Lower lobe of right lung (tissue), 2 donors: ENCODE measurements around the gene OLA1. TPM values are rescaled to one million over a fixed set of nuclear protein-coding genes. Genes with fewer than 3 reads are reported as not detected.
A peak's percentile ranks its signal among the peaks of the same experiment; 100 is the strongest.

Experiments used
- ATAC-seq, 2 donors: fragments of 200-7000 bp; cut with Tn5 transposase; one replicate each; pipeline ENCODE4 v1.9.1; 2020 to 2022; ENCODE audit warnings: mild to moderate bottlenecking in 2 of 2, moderate library complexity in 2 of 2
- DNase-seq: peaks from one replicate; pipeline ENCODE4 v3.0.0-alpha.2; 2020
- H3K27ac ChIP-seq: fragments of 200-600 bp; one replicate; pipeline ENCODE4 v1.8.0; 2022
- H3K27me3 ChIP-seq: fragments of 200-600 bp; one replicate; pipeline ENCODE4 v1.8.0; 2022; ENCODE audit warnings: low read depth
- H3K36me3 ChIP-seq: fragments of 200-600 bp; one replicate; pipeline ENCODE4 v1.8.0; 2022; ENCODE audit warnings: mild to moderate bottlenecking
- H3K4me1 ChIP-seq: fragments of 200-600 bp; one replicate; pipeline ENCODE4 v1.8.0; 2022
- H3K4me3 ChIP-seq: fragments of 200-600 bp; one replicate; pipeline ENCODE4 v1.8.0; 2022; ENCODE audit warnings: mild to moderate bottlenecking
- H3K9me3 ChIP-seq: fragments of 200-600 bp; one replicate; pipeline ENCODE4 v1.8.0; 2022
- CTCF ChIP-seq: fragments of 200-600 bp; IDR thresholded peaks from one replicate; pipeline ENCODE4 v1.8.0; 2022; ENCODE audit warnings: antibody characterized with exemption, mild to moderate bottlenecking
- intact Hi-C: fragments of 100-400 bp; cut with DNase I; formaldehyde crosslinking; loops from one replicate; pipeline ENCODE4 v1.11.0; 2022
- total RNA-seq: library from RNA; stranded (reverse); fragmentation: NEBNext Ultra II Directional; extraction: Animal tissue kit (Norgen Biotek cat#: 25700); gene quantifications from one replicate; pipeline ENCODE4 v1.2.1, GENCODE V29; 2021
- donor health status: DM: no; HTN: yes; CAD: no; lungs with severe emphysema.

OLA1 gene
- total RNA-seq, 1 donor from 2014 or later, result 49.8 TPM

- no peaks in the 10 kb centered on the region for H3K27me3 ChIP-seq
- no peak for TF ChIP-seq CTCF
- peaks cover 4% of the 10 kb centered on the region for H3K4me1 ChIP-seq
- intact Hi-C loops, result no loop called here
- DNase-seq, result no peak
- H3K9me3 ChIP-seq, result no peaks in the 10 kb centered on the region
- H3K36me3 ChIP-seq, result no peaks in the 10 kb centered on the region
- peak in 1 of 2 donors; percentile 19 for ATAC-seq
- no peak overlapping the region for H3K27ac ChIP-seq
- H3K4me3 ChIP-seq, result no peak overlapping the region
Measured at GRCh38 chr2:174180726-174181236, 67.6 kb downstream of the OLA1 start.

GRCh38 chr2:174180165-174180724 is 68.1 kb downstream of the OLA1 start:
- ATAC-seq (no peak), DNase-seq (no peak)
- Histone ChIP-seq H3K27me3 (no peaks in the 10 kb centered on the region), H3K36me3 (no peaks in the 10 kb centered on the region), H3K9me3 (peaks cover 3% of the 10 kb centered on the region), H3K27ac (no peak overlapping the region), H3K4me3 (no peak overlapping the region), H3K4me1 (peaks cover 4% of the 10 kb centered on the region)
- no peak for TF ChIP-seq CTCF
- intact Hi-C loops, result no loop called here

GRCh38 chr2:174177316-174177890 is 70.9 kb downstream of the OLA1 start:
- ATAC-seq, result no peak
- TF ChIP-seq CTCF, result no peak
- Histone ChIP-seq H3K27ac (no peak overlapping the region), H3K36me3 (no peaks in the 10 kb centered on the region), H3K27me3 (no peaks in the 10 kb centered on the region), H3K4me1 (peaks cover 4% of the 10 kb centered on the region), H3K4me3 (no peak overlapping the region), H3K9me3 (peaks cover 18% of the 10 kb centered on the region)
- no peak for DNase-seq
- intact Hi-C loops, result no loop called here

GRCh38 chr2:174176898-174177297 is 71.4 kb downstream of the OLA1 start:
- intact Hi-C loops, result no loop called here
- peaks cover 4% of the 10 kb centered on the region for H3K4me1 ChIP-seq
- peaks cover 18% of the 10 kb centered on the region for H3K9me3 ChIP-seq
- H3K27ac ChIP-seq, result no peak overlapping the region
- ATAC-seq (peak in 1 of 2 donors; percentile 28), DNase-seq (no peak)
- no peak for TF ChIP-seq CTCF
- no peak overlapping the region for H3K4me3 ChIP-seq
- no peaks in the 10 kb centered on the region for H3K27me3 ChIP-seq
- H3K36me3 ChIP-seq, result no peaks in the 10 kb centered on the region

GRCh38 chr2:174174741-174175140 is 73.6 kb downstream of the OLA1 start:
- no peak for TF ChIP-seq CTCF
- H3K36me3 ChIP-seq, result no peaks in the 10 kb centered on the region
- ATAC-seq (no peak), DNase-seq (no peak)
- no peaks in the 10 kb centered on the region for H3K4me1 ChIP-seq
- H3K27ac ChIP-seq, result no peak overlapping the region
- H3K4me3 ChIP-seq, result no peak overlapping the region
- intact Hi-C loops, result no loop called here
- H3K9me3 ChIP-seq, result peaks cover 27% of the 10 kb centered on the region
- no peaks in the 10 kb centered on the region for H3K27me3 ChIP-seq
